HG02938 (cell line): ENCODE results near the gene BSN.
"Not testable (repeated sequence)": the region's sequence is repeated elsewhere in the genome, so short reads cannot be mapped to it uniquely, and the experiment has no call there.

Source experiments
- ATAC-seq: cut with Tn5 transposase; IDR thresholded peaks from one replicate; pipeline ENCODE4 v1.9.1; 2021; ENCODE audit warnings: mild to moderate bottlenecking, moderate library complexity; ENCODE audit not compliant: unreplicated experiment

Gene BSN

DNA sequence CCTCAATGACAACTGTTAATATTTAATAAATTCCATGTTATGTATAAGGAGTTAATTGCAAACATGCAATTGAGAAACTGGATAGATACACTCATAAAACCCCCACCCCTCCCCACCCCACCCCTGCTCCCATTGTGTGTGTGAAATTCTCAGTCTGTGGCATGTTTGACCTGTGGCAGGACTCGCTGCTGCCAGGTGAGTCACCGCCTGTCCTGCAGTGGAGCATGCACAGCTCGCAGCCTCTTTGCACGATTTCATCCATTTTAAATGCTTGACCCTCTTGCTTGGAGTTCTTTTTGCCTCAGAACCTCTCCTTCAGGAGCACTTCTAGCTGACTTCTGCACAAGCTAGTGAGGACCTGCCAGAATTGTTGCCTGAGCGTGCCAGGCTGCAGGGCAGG lies 114.6 kb downstream of the BSN start:
- no peak for ATAC-seq

DNA sequence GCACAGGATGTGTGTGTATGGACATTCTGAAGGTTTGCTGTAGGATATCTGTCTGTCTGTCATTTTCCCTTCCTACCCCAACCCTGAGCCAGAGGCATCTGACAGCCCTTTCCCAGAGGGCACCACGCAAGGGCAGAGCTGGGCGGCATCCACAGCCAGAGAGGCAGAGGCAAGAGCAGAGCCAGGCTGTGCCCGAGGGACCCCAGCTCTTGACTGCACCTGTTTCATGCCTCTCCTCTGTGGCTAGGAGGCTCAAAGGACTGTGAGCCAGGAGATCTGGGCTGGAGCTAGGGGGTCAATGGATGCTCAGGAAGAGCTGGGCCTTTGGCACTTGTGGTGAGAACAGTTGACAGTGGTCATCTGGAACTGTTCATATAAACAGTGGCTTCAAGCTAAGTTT lies 115.1 kb downstream of the BSN start:
- ATAC-seq, result no peak

GRCh38 chr3:49670940-49671290 lies 116.6 kb downstream of the BSN start:
- no peak for ATAC-seq

- no peak for ATAC-seq
Observed at GRCh38 chr3:49671291-49672288, 117.3 kb downstream of the BSN start.

DNA sequence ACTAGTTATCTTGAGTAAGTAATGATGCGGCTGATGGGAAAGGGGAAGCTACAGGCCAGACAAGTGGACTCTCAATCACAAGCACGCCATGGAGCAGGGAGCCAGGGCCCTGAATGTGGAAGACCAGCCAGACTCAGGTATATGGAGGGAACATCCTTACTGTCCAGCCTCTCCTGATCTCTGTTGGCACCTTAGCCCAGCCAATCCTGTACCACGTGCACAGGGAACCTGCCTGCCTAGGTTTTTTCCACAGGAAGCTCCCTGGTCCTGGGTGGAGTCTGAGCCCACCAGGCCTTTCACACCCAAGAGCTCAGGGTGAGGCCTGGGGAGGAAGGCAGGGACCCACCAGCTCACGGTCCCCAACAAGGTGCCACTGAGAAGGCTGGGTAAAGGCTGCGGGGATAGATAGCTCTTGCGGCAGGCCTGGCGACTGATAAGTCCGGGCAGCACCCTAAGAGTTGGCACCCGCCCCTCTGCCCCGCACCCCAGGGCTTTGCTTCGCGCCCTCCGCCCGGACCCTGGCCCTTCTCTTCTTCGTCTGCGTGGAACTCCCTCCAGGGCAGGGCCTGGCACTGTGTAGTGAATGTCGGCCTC lies 118.9 kb downstream of the BSN start:
- no peak for ATAC-seq

DNA sequence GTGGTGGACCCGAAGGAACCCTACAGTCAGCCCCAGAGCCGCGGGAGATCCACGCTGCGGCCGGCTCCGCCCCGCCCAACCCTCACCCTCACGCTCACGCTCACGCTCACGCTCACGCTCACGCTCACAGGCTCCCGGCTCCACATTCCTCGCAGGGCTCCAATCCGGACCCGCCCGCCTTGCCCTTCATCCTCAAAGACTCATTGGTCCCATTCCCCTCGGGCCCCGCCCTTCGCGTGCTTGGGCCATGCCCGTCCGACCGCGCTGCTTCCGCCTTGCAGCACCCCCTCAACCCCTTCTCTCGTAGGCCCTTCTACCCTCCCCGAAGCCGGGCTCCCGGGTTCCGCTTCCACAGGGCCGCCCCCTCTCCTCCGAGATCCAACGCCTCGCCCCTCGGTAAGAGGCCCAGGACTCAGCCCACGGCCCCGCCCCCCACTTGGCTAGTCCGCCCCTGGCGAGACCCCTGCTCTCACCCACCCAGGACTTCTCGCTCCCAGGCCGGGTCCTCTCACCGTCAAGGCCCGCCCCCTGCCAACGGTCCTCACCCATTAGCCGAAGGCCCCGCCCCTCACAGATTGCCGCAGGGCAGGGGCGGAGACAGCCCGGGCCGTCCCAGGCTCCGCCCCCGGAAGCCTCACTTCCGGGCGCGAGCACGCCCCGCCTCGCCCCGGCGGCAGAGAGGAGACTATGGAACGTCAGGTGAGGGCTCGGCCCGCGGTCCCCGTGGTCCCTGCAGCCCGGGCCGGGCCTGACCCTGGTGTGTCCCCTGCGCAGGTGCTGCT lies 119.6 kb downstream of the BSN start, which contains the start of gene APEH:
APEH (plus strand) TSS at position 637 of the 782 bp plus-strand sequence; CDS start at position 688, 51 bp downstream.
- peak; percentile 77 for ATAC-seq

DNA sequence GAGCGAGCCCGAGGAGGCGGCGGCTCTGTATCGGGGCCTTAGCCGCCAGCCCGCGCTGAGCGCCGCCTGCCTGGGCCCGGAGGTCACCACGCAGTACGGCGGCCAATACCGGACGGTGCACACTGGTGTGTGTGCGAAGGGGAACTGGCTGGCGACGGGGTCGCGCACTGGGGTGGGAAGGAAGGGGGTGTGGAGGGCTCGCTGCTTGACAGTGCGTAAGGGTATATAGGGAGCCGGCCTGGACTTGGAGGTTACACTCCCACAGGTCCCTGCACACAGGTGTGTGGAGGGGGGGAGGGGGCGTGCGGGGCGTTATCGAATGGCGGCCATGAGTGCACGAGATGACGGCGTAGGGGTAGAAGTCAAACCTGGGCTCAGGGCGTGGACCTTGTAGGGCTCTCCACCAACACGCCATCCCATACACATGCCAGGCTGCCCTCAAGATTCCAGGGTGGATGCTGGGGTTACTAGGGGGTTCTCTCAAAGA lies 120.3 kb downstream of the BSN start:
- peak; percentile 12 for ATAC-seq

DNA sequence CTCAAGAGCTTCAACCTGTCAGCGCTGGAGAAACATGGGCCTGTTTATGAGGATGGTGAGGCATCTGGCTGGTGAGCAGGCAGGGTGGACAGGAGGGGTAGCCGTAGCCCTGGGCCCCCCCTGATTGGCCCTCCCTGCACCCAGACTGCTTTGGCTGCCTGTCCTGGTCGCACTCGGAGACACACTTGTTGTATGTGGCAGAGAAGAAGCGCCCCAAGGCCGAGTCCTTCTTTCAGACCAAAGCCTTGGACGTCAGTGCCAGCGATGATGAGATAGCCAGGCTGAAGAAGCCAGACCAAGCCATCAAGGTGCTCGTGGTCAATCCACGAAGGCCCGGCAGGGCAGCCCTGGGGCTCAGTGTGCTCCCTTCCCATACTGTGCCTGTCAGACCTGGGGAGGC lies 121.6 kb downstream of the BSN start:
- ATAC-seq, result no peak

GRCh38 chr3:49680493-49681231 lies 126.4 kb downstream of the BSN start:
- ATAC-seq, result no peak

DNA sequence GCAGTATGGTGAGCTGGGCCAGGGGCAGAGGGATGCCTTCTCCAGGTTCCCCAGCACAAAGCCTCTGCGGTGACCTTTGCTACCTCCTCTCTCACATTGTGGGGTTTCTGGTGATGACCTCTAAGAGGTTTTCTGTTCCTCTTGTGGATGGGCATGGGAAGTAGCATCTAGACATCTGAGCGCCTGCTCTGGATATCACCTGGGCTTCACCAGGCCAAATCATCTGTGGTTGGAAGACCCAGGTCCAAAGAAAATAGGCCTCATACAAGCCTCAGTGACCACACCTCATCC lies 126.9 kb downstream of the BSN start:
- ATAC-seq, result no peak

DNA sequence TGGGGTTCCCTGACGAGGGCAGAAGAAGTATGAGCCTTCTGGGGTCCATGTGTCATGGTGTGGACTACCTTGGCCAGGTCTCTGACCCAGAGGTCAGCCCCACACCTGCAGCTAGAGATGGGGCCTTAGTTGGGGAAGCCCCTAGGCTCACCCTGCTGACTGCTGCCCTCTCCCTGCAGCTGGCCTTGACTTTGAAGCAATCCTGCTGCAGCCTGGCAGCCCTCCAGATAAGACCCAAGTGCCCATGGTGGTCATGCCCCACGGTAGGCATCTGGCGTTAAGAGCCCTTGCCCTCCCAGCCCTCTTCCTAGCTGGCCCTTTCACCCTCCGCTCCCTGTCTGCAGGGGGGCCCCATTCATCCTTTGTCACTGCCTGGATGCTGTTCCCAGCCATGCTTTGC lies 127.3 kb downstream of the BSN start:
- no peak for ATAC-seq

- ATAC-seq, result no peak
Observed at GRCh38 chr3:49683162-49683561, 128.9 kb downstream of the BSN start.

DNA sequence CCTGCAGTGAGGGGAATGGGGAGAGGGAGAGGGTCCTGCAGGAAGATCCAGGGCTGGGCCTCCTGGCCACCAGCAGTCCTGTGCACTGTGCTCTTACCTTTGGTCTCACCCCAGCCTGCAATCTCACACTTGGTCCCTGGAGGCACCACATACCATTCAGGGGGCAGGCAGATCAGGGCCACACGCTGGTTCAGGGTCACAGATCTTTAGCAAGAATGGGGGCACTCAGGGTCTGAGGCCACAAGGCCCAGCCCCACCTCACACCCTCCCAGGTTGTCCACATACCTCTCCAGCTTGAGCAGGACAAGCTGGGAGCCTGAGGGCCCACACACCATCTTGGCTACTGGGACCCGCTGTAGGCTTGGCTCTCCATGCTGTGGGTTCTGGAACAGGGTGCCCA lies 130.2 kb downstream of the BSN start:
- ATAC-seq, result not testable (repeated sequence)

DNA sequence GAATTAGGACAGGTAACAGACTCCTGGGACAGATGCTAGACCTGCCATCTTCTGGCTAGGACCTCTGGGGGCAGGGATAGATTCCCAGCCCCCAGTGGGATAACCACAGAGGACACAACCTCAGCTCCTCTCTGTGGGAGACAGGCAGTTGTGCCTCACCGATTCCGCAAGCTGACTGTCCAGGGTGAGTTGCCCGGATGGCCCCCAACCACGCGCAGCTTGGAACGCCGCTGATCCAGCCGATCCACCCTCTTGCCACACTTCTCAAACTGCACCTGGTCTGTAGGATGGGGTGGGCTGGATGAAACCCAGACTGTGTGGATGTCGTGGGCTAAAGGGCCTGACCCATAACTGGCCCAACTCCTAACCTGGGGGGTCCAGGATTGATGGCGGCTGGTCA lies 130.8 kb downstream of the BSN start:
- not testable (repeated sequence) for ATAC-seq

DNA sequence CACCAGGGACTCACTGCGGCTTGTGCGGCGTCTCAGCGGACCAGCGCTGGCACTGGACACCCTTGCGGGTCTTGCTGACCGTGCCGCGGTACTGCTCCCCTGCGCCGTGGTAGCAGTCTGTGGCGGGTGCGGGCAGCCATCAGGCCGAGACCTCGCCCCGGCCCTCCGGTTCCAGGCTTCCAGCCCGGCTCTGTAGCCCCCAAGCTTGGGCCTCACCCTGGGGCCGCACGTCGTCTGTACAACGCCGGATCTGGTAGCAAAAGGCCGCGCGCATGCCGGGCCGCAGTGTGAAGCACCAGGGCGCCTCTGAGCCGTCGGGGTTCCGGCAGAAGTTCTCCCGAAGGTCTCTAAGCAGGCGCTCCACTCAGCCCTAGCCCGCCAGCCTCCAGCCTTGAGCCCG lies 131.6 kb downstream of the BSN start:
- ATAC-seq, result not testable (repeated sequence)

DNA sequence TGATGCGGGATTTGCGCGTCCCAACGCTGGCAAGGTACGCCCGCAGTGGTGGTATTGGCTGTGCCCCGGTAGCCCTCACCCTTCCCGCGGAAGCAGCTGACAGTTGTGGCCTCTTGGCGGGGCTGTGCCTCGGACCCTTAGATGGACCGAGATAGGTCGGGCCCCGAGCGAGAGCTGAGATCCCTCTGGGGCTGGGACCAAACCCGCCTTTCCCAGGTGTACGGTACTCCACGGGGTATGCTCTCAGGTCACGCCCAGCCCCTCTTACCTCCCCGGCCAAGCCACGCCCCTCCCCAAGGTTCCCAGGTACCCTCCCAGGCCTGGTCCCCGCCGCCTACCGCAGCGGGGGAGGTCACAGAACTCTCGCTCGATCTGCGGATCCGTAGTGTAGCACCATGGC lies 132.1 kb downstream of the BSN start:
- ATAC-seq, result not testable (repeated sequence)

DNA sequence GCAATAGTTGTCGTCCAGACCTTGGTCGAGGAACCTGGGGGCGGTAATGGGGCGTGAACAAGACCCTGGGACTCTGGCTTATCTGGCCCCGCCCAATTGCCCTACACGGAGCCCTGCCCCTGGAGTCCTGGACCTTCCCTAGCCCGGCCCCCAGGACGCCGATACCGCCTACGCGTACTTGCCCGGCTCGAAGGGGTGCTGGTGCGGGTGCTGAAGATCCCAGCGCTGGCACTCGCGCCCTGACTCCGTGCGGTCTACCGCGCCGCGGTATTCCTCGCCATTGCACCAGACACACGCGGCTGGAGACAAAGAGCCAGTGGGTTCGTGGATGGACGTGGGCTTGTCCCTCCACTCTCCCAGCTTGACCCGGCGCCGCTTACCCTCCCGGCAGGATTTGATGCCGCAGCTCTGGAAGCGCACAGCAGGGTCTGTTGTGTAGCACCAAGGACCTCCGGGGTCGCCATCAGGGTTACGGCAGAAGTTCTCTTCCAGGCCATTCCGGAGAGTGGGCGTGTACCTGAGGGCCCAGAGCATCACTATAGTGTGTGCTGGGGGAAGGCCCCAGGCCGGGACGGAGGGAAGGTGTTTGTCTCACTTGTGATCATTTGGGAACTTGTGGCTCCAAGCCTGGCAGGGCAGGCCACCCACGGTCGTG lies 132.6 kb downstream of the BSN start:
- ATAC-seq, result not testable (repeated sequence)

GRCh38 chr3:49687424-49687795 lies 133.1 kb downstream of the BSN start:
- ATAC-seq, result not testable (repeated sequence)

DNA sequence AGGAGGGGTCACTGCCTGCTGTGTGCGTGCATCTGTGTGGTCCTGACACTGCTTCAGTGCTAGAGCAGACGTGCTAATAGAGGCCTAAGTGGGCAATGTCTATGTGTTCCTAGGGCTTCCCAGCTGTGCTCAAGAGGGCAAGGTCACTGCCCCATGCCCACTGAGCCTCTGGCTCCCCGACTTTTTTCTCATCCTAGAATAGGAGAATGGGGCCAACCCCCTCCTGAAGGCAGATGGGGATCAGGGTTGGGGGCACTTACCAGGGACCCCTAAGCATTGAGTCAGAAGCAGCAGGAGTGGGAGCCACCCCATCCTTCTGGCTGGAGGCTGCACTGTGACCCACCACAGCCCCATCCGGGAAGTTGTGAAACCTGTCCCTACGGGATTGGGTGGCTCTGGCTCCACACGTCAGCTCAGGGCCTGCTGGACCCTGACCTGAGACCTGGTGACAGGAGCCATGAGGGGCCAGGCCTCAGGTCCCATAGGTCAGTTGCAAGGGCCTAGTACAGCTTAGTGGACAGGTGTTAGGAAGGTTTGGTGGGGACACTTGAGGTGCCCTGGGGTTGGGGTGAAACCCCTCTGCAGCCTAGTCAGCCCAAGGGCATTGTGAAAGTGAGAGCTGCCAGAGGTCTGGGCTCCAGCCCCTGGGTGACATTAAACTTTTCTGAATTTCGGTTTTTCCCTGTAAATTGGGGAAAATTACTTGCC lies 134.2 kb downstream of the BSN start:
- ATAC-seq, result not testable (repeated sequence)
